IMR-90 (cell line): ENCODE measurements around the gene FLT3LG. TPM values are rescaled to one million over a fixed set of nuclear protein-coding genes. Genes with fewer than 3 reads are reported as not detected.

ENCODE experiments used
- ATAC-seq: fragments of 200-7000 bp; cut with Tn5 transposase; 2 replicates; pipeline ENCODE4 v1.9.1; 2020; ENCODE audit warnings: low read depth, mild to moderate bottlenecking, moderate library complexity
- BruUV-seq: library from RNA; stranded (reverse); fragments of 400-500 nt; replicated peaks from 2 replicates; lab custom pipeline; 2021; lab: Mats Ljungman, UMichigan
- CTCF ChIA-PET: fragments of 300-600 bp; formaldehyde crosslinking; extraction: SDS; loops from one replicate; lab custom pipeline; 2021; ENCODE audit warnings: antibody characterized with exemption; lab: Yijun Ruan, JAX
- POLR2A ChIA-PET: fragments of 300-600 bp; sonication (Branson Sonifier 250); formaldehyde crosslinking; loops from one replicate; lab custom pipeline; 2022; ENCODE audit warnings: antibody characterized with exemption; ENCODE audit not compliant: unreplicated experiment; lab: Charles Lee
- DNase-seq: peaks from one replicate; pipeline ENCODE4 v3.0.0; 2013
- H2AFZ ChIP-seq: replicated peaks from 2 replicates; pipeline ENCODE3; 2013; ENCODE audit warnings: low read length, mild to moderate bottlenecking; ENCODE audit not compliant: poor library complexity
- H2AK5ac ChIP-seq: 2 replicates; pipeline ENCODE4 v1.6.1; 2013; ENCODE audit warnings: low read depth, low read length, inconsistent platforms
- H2AK9ac ChIP-seq: replicated peaks from 2 replicates; pipeline ENCODE3; 2013; ENCODE audit warnings: mild to moderate bottlenecking, low read depth, low read length, moderate library complexity; ENCODE audit not compliant: poor library complexity
- H2BK120ac ChIP-seq: 2 replicates; pipeline ENCODE4 v1.6.1; 2013; ENCODE audit warnings: low read depth, low read length, inconsistent platforms
- H2BK15ac ChIP-seq: 3 replicates; pipeline ENCODE4 v1.6.1; 2013; ENCODE audit warnings: low read depth, low read length, inconsistent platforms
- H2BK20ac ChIP-seq: 2 replicates; pipeline ENCODE4 v1.6.1; 2013; ENCODE audit warnings: low read depth, mild to moderate bottlenecking, inconsistent platforms, low read length, moderate library complexity
- H2BK5ac ChIP-seq: 2 replicates; pipeline ENCODE4 v1.6.1; 2013; ENCODE audit warnings: mild to moderate bottlenecking, low read depth, low read length, inconsistent platforms; ENCODE audit not compliant: poor library complexity, severe bottlenecking
- H3K14ac ChIP-seq: replicated peaks from 2 replicates; pipeline ENCODE4 v1.6.1; 2013; ENCODE audit warnings: low read depth, low read length, inconsistent platforms
- H3K18ac ChIP-seq: 2 replicates; pipeline ENCODE4 v1.6.1; 2013; ENCODE audit warnings: low read depth, low read length, control low read depth
- H3K23ac ChIP-seq: 2 replicates; pipeline ENCODE4 v1.6.1; 2013; ENCODE audit warnings: low read depth, low read length, inconsistent platforms
- H3K27ac ChIP-seq: 2 replicates; pipeline ENCODE4 v1.5.1; 2013; ENCODE audit warnings: mild to moderate bottlenecking, control low read depth, low read length; ENCODE audit not compliant: insufficient read depth
- H3K27me3 ChIP-seq: 2 replicates; pipeline ENCODE4 v1.6.1; 2013; ENCODE audit warnings: low read length; ENCODE audit not compliant: control insufficient read depth, insufficient read depth
- H3K36me3 ChIP-seq: 2 replicates; pipeline ENCODE4 v1.6.1; 2013; ENCODE audit warnings: low read length, mixed read lengths; ENCODE audit not compliant: control insufficient read depth, insufficient read depth
- H3K4ac ChIP-seq: 2 replicates; pipeline ENCODE4 v1.6.1; 2013; ENCODE audit warnings: low read depth, low read length, inconsistent platforms
- H3K4me1 ChIP-seq: 2 replicates; pipeline ENCODE4 v1.6.1; 2013; ENCODE audit warnings: low read length, mixed read lengths; ENCODE audit not compliant: control insufficient read depth, insufficient read depth
- H3K4me2 ChIP-seq: 2 replicates; pipeline ENCODE4 v1.6.1; 2013; ENCODE audit warnings: low read depth, mild to moderate bottlenecking, control low read depth, low read length, moderate library complexity
- H3K4me3 ChIP-seq: 2 replicates; pipeline ENCODE4 v1.5.1; 2013; ENCODE audit warnings: low read depth, mild to moderate bottlenecking, control low read depth, low read length, moderate library complexity; ENCODE audit not compliant: insufficient read depth
- H3K56ac ChIP-seq: 2 replicates; pipeline ENCODE4 v1.6.1; 2013; ENCODE audit warnings: low read length, inconsistent platforms; ENCODE audit not compliant: insufficient read depth; ENCODE audit errors: extremely low read depth
- H3K79me1 ChIP-seq, 2 experiments: 2 replicates each; pipeline ENCODE4 v1.6.1; 2013; ENCODE audit warnings: low read length in 2 of 2, inconsistent platforms in 1 of 2, low read depth in 1 of 2
- H3K9ac ChIP-seq: 2 replicates; pipeline ENCODE4 v1.6.1; 2013; ENCODE audit warnings: low read depth, low read length, control low read depth
- H3K9me1 ChIP-seq: 2 replicates; pipeline ENCODE4 v1.6.1; 2013; ENCODE audit warnings: low read length, inconsistent platforms; ENCODE audit not compliant: insufficient read depth
- H3K9me3 ChIP-seq: 2 replicates; pipeline ENCODE4 v1.6.1; 2013; ENCODE audit warnings: low read length; ENCODE audit not compliant: control insufficient read depth, insufficient read depth
- H4K20me1 ChIP-seq: 2 replicates; pipeline ENCODE4 v1.6.1; 2013; ENCODE audit warnings: low read length, inconsistent platforms; ENCODE audit not compliant: insufficient read depth
- H4K5ac ChIP-seq: 2 replicates; pipeline ENCODE4 v1.6.1; 2013; ENCODE audit warnings: mild to moderate bottlenecking, low read depth, low read length, control low read depth
- H4K8ac ChIP-seq, 2 experiments: 2 replicates each; pipeline ENCODE4 v1.6.1; 2013; ENCODE audit warnings: low read depth in 2 of 2, low read length in 2 of 2, control low read depth in 1 of 2, inconsistent platforms in 1 of 2
- H4K91ac ChIP-seq: 2 replicates; pipeline ENCODE4 v1.6.1; 2013; ENCODE audit warnings: low read depth, low read length, inconsistent platforms; ENCODE audit not compliant: insufficient read depth
- BHLHE40 ChIP-seq: fragments of 150-350 bp; IDR thresholded peaks from 2 replicates; pipeline ENCODE4 v1.6.1; 2016; ENCODE audit warnings: mild to moderate bottlenecking, low read depth, low read length
- CEBPB ChIP-seq: IDR thresholded peaks from 2 replicates; pipeline ENCODE4 v1.6.1; 2012; ENCODE audit warnings: low read depth, low read length, improper control_type of control experiment
- CHD1 ChIP-seq: IDR thresholded peaks from 2 replicates; pipeline ENCODE4 v1.6.1; 2012; ENCODE audit warnings: low read depth, low read length, improper control_type of control experiment
- CTCF ChIP-seq: conservative IDR thresholded peaks from 2 replicates; pipeline ENCODE4 v1.5.1; 2012; ENCODE audit warnings: mild to moderate bottlenecking, low read depth, low read length, improper control_type of control experiment
- ELK1 ChIP-seq: fragments of 150-350 bp; IDR thresholded peaks from 2 replicates; pipeline ENCODE4 v1.6.1; 2016; ENCODE audit warnings: low read depth, mild to moderate bottlenecking, low read length, moderate library complexity, borderline replicate concordance
- FOS ChIP-seq: fragments of 150-350 bp; IDR thresholded peaks from 2 replicates; pipeline ENCODE4 v1.6.1; 2016; ENCODE audit warnings: low read depth, low read length
- MAFK ChIP-seq: IDR thresholded peaks from 2 replicates; pipeline ENCODE4 v1.6.1; 2012; ENCODE audit warnings: low read depth, low read length, improper control_type of control experiment
- MAZ ChIP-seq: IDR thresholded peaks from 2 replicates; pipeline ENCODE4 v1.6.1; 2012; ENCODE audit warnings: low read depth, mild to moderate bottlenecking, low read length, improper control_type of control experiment, moderate library complexity, borderline replicate concordance
- MXI1 ChIP-seq: IDR thresholded peaks from 2 replicates; pipeline ENCODE4 v1.6.1; 2012; ENCODE audit warnings: low read depth, mild to moderate bottlenecking, low read length, moderate library complexity, borderline replicate concordance
- NFE2L2 ChIP-seq: fragments of 150-350 bp; IDR thresholded peaks from 2 replicates; pipeline ENCODE4 v1.6.1; 2016; ENCODE audit warnings: low read depth, mild to moderate bottlenecking, low read length
- POLR2A ChIP-seq: IDR thresholded peaks from 2 replicates; pipeline ENCODE4 v1.6.1; 2012; ENCODE audit warnings: mild to moderate bottlenecking, low read depth, low read length
- RAD21 ChIP-seq: IDR thresholded peaks from 2 replicates; pipeline ENCODE4 v1.6.1; 2012; ENCODE audit warnings: low read length, improper control_type of control experiment
- RCOR1 ChIP-seq: IDR thresholded peaks from 2 replicates; pipeline ENCODE4 v1.6.1; 2012; ENCODE audit warnings: mild to moderate bottlenecking, low read length, improper control_type of control experiment; ENCODE audit not compliant: insufficient replicate concordance
- RFX5 ChIP-seq: IDR thresholded peaks from 2 replicates; pipeline ENCODE4 v1.8.0; 2012; ENCODE audit warnings: low read depth, mild to moderate bottlenecking, low read length, moderate library complexity
- SMC3 ChIP-seq: fragments of 150-350 bp; IDR thresholded peaks from 2 replicates; pipeline ENCODE4 v1.6.1; 2016; ENCODE audit warnings: low read depth, mild to moderate bottlenecking, antibody characterized with exemption, low read length, moderate library complexity
- USF2 ChIP-seq: fragments of 150-350 bp; IDR thresholded peaks from 2 replicates; pipeline ENCODE4 v1.6.1; 2017; ENCODE audit warnings: mild to moderate bottlenecking, antibody characterized with exemption, low read length, low read depth
- WGBS, 2 experiments: methylation state at CpG; one replicate each; pipeline versions ENCODE4 v1.1.5 to v1.1.7; 2013; ENCODE audit warnings: missing lambda C conversion rate in 2 of 2; ENCODE audit not compliant: insufficient read length in 1 of 2; ENCODE audit errors: extremely low coverage in 2 of 2; 5-methylcytosine and 5-hydroxymethylcytosine counted together
- dilution Hi-C: fragments of 300-500 bp; cut with HindIII; formaldehyde crosslinking; loops from one replicate; pipeline ENCODE4 v1.14.3; 2018; ENCODE audit warnings: low sequenced_read_pairs; ENCODE audit not compliant: unreplicated experiment
- in situ Hi-C: fragments of 300-500 bp; cut with MboI; formaldehyde crosslinking; loops from 3 replicates; pipeline ENCODE4 v1.14.3; 2019; ENCODE audit warnings: low sequenced_read_pairs, inconsistent platforms, mixed read lengths
- intact Hi-C: fragments of 100-400 bp; cut with micrococcal nuclease; formaldehyde crosslinking; loops from 2 replicates; pipeline ENCODE4 v1.10.0; 2022
- polyA plus RNA-seq, 3 experiments: library from polyadenylated mRNA; depleted of rRNA; stranded (reverse); fragments of >200 nt; gene quantifications; 2 replicates each; pipeline ENCODE4 v1.2.3, GENCODE V29; 2012; ENCODE audit warnings: low replicate concordance in 1 of 3
- total RNA-seq: library from RNA; depleted of rRNA; stranded (reverse); fragments of >200 nt; gene quantifications from 2 replicates; pipeline ENCODE4 v1.2.3, GENCODE V29; 2012

Gene FLT3LG
- total and polyA plus RNA-seq, 2 of the 4 experiments (the other 2 are of a cell fraction) = 0.90 to 8.3 TPM

- dilution Hi-C loops (no loop called here), intact Hi-C loops (loop anchor here (1.0 kb wide), 3 partner anchors 44 to 169 kb away; no protein-coding TSS in a partner anchor), in situ Hi-C loops (no loop called here)
- TF ChIP-seq NFE2L2 (no peak), MAFK (no peak), POLR2A (no peak), SMC3 (no peak), RFX5 (no peak), USF2 (no peak), MAZ (no peak), CHD1 (no peak), FOS (no peak), ELK1 (no peak), MXI1 (no peak), CTCF (no peak), CEBPB (no peak), RAD21 (no peak), RCOR1 (no peak), BHLHE40 (no peak)
- Histone ChIP-seq H3K79me1 (peaks cover 3 to 16% of the 10 kb centered on the region in 2 experiments; a peak in 3 of 4 replicates), H2BK20ac (no peak overlapping the region), H2BK120ac (no peak overlapping the region), H3K56ac (no peak overlapping the region), H2BK5ac (no peak overlapping the region), H2BK15ac (no peak overlapping the region), H4K5ac (peak overlapping the region; percentile 15; the same call in 1 of the 2 replicates), H3K27ac (peak overlapping the region; percentile 33; the same call in 1 of the 2 replicates), H3K18ac (no peak overlapping the region), H3K4me1 (peaks cover 3% of the 10 kb centered on the region; the same call in 1 of the 2 replicates), H4K91ac (no peak overlapping the region), H2AFZ (no peak overlapping the region), H3K4me2 (peak overlapping the region; percentile 10; the same call in 1 of the 2 replicates), H3K9me1 (no peaks in the 10 kb centered on the region), H3K36me3 (peaks cover 18% of the 10 kb centered on the region), H3K9ac (no peak overlapping the region), H2AK5ac (no peak overlapping the region), H4K20me1 (peaks cover 15% of the 10 kb centered on the region), H3K4ac (no peak overlapping the region), H3K4me3 (no peak overlapping the region), H3K9me3 (no peaks in the 10 kb centered on the region), H4K8ac (no peak overlapping the region; a peak in 1 of 4 replicates), H3K14ac (no peak overlapping the region), H2AK9ac (no peak overlapping the region), H3K23ac (no peak overlapping the region), H3K27me3 (no peaks in the 10 kb centered on the region)
- DNase-seq (no peak), ATAC-seq (no peak)
- ChIA-PET CTCF (interaction anchor here (1.7 to 1.8 kb wide), 2 partner anchors 43 to 67 kb away, joined by 6 to 19 read pairs; no protein-coding TSS in a partner anchor), POLR2A (interaction anchor here (1.0 kb wide), 1 partner anchor 44 kb away, joined by 3 read pairs; no protein-coding TSS in a partner anchor)
- WGBS, 2 experiments = no CpG with 5 or more reads among the region's 9 CpGs
- BruUV-seq = no TSS peak
These were observed 29.6 kb downstream of the FLT3LG start for GRCh38 chr19:49503582-49503962.
